Ovary (tissue), 3 donors: Measurements from ENCODE around the gene PLXNA4.

ENCODE experiments used
- EP300 ChIP-seq: sonication (generic); formaldehyde crosslinking; IDR thresholded peaks from one replicate; pipeline ENCODE4 v1.6.1; 2017; ENCODE audit warnings: antibody characterized with exemption
- POLR2A ChIP-seq: fragments of 450-650 bp; IDR thresholded peaks from one replicate; pipeline ENCODE4 v1.6.1; 2017; ENCODE audit warnings: antibody characterized with exemption, mild to moderate bottlenecking, moderate library complexity
- TF ChIP-seq, protein P1 (sequence below), 3 donors: fragments of 450-650 bp in 2 of 3; fragments of 200-600 bp in 1 of 3; IDR thresholded peaks; one replicate each; pipeline versions ENCODE4 v1.5.1 to v1.8.0; 2016 to 2022; ENCODE audit warnings: antibody characterized with exemption in 3 of 3, mild to moderate bottlenecking in 1 of 3
- donor health status: DM: no; HTN: no; CAD: no.

DNA sequence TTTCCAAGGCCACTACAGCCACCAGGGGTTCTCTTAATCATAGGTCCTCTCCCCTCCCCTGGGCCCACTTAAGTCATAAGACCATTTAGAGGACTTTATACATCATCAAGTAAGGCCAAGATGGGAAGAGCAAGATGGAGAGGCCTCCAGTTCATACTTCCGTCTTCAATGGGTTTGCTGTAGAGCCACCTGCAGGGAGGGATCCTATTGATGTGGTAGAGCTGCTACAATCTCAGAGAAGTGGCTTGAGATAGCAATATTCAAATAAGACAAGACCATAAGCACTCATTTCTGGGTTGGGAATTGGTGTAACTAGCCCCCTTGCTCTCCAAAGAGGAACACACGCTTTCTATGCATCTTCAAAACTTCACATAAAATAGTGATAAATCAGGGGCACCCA is 214.2 kb downstream of the PLXNA4 start:
- TF ChIP-seq, protein P1, sequence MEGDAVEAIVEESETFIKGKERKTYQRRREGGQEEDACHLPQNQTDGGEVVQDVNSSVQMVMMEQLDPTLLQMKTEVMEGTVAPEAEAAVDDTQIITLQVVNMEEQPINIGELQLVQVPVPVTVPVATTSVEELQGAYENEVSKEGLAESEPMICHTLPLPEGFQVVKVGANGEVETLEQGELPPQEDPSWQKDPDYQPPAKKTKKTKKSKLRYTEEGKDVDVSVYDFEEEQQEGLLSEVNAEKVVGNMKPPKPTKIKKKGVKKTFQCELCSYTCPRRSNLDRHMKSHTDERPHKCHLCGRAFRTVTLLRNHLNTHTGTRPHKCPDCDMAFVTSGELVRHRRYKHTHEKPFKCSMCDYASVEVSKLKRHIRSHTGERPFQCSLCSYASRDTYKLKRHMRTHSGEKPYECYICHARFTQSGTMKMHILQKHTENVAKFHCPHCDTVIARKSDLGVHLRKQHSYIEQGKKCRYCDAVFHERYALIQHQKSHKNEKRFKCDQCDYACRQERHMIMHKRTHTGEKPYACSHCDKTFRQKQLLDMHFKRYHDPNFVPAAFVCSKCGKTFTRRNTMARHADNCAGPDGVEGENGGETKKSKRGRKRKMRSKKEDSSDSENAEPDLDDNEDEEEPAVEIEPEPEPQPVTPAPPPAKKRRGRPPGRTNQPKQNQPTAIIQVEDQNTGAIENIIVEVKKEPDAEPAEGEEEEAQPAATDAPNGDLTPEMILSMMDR (IDR thresholded peaks at IDR 0.05): no peak
- no peak for TF ChIP-seq POLR2A
- no peak for TF ChIP-seq EP300
